Endothelial cell of umbilical vein (primary cell): ENCODE data around the gene SPON2. TPM values are rescaled to one million over a fixed set of nuclear protein-coding genes. Genes with fewer than 3 reads are reported as not detected.

Experiments
- BruUV-seq: library from RNA; stranded (reverse); fragments of 400-500 nt; replicated peaks from 2 replicates; lab custom pipeline; 2021; lab: Mats Ljungman, UMichigan
- CTCF ChIA-PET: fragments of 300-600, 350-600 bp; sonication (Branson Sonifier 250); formaldehyde crosslinking; loops from one replicate; lab custom pipeline; 2021; ENCODE audit warnings: antibody characterized with exemption, inconsistent platforms; lab: Charles Lee
- POLR2A ChIA-PET: fragments of 300-600, 350-600 bp; sonication (Branson Sonifier 250); formaldehyde crosslinking; loops from one replicate; lab custom pipeline; 2021; ENCODE audit warnings: antibody characterized with exemption, inconsistent platforms; lab: Charles Lee
- DNase-seq: peaks from one replicate; pipeline ENCODE4 v3.0.0-alpha.2; 2011; ENCODE audit warnings: low read depth, low spot score
- FAIRE-seq: peaks from 2 replicates; lab custom pipeline; 2011; peaks lifted over from hg19 to GRCh38; lab: Jason Lieb, UNC
- H2AFZ ChIP-seq: 2 replicates; pipeline ENCODE4 v1.6.0; 2012; ENCODE audit warnings: low read depth, low read length, control low read depth, inconsistent platforms
- H3K27ac ChIP-seq: 2 replicates; pipeline ENCODE4 v1.5.1; 2011; ENCODE audit warnings: low read depth, mild to moderate bottlenecking, control low read depth, low read length, moderate library complexity; ENCODE audit not compliant: insufficient read depth
- H3K27me3 ChIP-seq, 2 experiments: 2 replicates each; pipeline versions ENCODE4 v1.6.0 to v1.6.1; 2011; ENCODE audit warnings: low read length in 2 of 2, mixed read lengths in 1 of 2; ENCODE audit not compliant: control insufficient read depth in 2 of 2, insufficient read depth in 2 of 2
- H3K36me3 ChIP-seq, 2 experiments: 2 replicates in 1 of 2; 3 replicates in 1 of 2; pipeline ENCODE4 v1.5.1; 2011; ENCODE audit warnings: low read length in 2 of 2, mild to moderate bottlenecking in 1 of 2, moderate library complexity in 1 of 2; ENCODE audit not compliant: control insufficient read depth in 2 of 2, insufficient read depth in 2 of 2; ENCODE audit errors: extremely low read depth in 1 of 2
- H3K4me1 ChIP-seq: 3 replicates; pipeline ENCODE4 v1.5.1; 2011; ENCODE audit warnings: mild to moderate bottlenecking, low read length; ENCODE audit not compliant: control insufficient read depth, insufficient read depth; ENCODE audit errors: extremely low read depth
- H3K4me2 ChIP-seq: 2 replicates; pipeline ENCODE4 v1.6.1; 2011; ENCODE audit warnings: low read length, control low read depth, mixed read lengths; ENCODE audit not compliant: insufficient read depth
- H3K4me3 ChIP-seq, 3 experiments: fragments of 200-600 bp in 1 of 3; sonication (generic), shearing (Covaris generic) in 1 of 3; replicated peaks in 1 of 3; 2 replicates each; pipeline ENCODE4 v1.5.1; 2011 to 2016; ENCODE audit warnings: control low read depth in 3 of 3, low read length in 3 of 3, mild to moderate bottlenecking in 2 of 3, inconsistent platforms in 1 of 3, low read depth in 1 of 3, moderate library complexity in 1 of 3; ENCODE audit not compliant: insufficient read depth in 1 of 3
- H3K79me2 ChIP-seq: 2 replicates; pipeline ENCODE4 v1.6.0; 2012; ENCODE audit warnings: low read length, inconsistent platforms; ENCODE audit not compliant: control insufficient read depth, insufficient read depth
- H3K9ac ChIP-seq: replicated peaks from 2 replicates; pipeline ENCODE3; 2011; ENCODE audit warnings: low read length, control low read depth; ENCODE audit not compliant: insufficient read depth; ENCODE audit errors: extremely low read depth
- H3K9me1 ChIP-seq: replicated peaks from 3 replicates; pipeline ENCODE4 v1.6.0; 2011; ENCODE audit warnings: mild to moderate bottlenecking, low read length; ENCODE audit not compliant: control insufficient read depth, insufficient read depth; ENCODE audit errors: extremely low read depth
- H3K9me3 ChIP-seq: replicated peaks from 2 replicates; pipeline ENCODE4 v1.5.1; 2012; ENCODE audit warnings: low read length, inconsistent platforms; ENCODE audit not compliant: control insufficient read depth, insufficient read depth
- H4K20me1 ChIP-seq: replicated peaks from 2 replicates; pipeline ENCODE3; 2011; ENCODE audit warnings: mild to moderate bottlenecking, low read length; ENCODE audit not compliant: control insufficient read depth, insufficient read depth; ENCODE audit errors: extremely low read depth
- EZH2 ChIP-seq: IDR thresholded peaks from 2 replicates; pipeline ENCODE4 v1.6.1; 2012; ENCODE audit warnings: borderline replicate concordance, low read depth, mild to moderate bottlenecking, moderate library complexity, low read length, inconsistent platforms; ENCODE audit not compliant: severe bottlenecking
- FOS ChIP-seq: IDR thresholded peaks from 2 replicates; pipeline ENCODE4 v1.6.1; 2011; ENCODE audit warnings: mild to moderate bottlenecking, low read length, moderate library complexity, borderline replicate concordance; ENCODE audit not compliant: insufficient read depth
- GATA2 ChIP-seq: IDR thresholded peaks from 2 replicates; pipeline ENCODE4 v1.7.0; 2011; ENCODE audit warnings: low read depth, mild to moderate bottlenecking, moderate library complexity, mixed read lengths, low read length; ENCODE audit not compliant: insufficient read length, insufficient read depth
- JUN ChIP-seq: IDR thresholded peaks from 2 replicates; pipeline ENCODE4 v1.6.1; 2011; ENCODE audit warnings: borderline replicate concordance, low read depth; ENCODE audit not compliant: insufficient read length, insufficient read depth
- MYC ChIP-seq: IDR thresholded peaks from one replicate; pipeline ENCODE4 v1.6.1; 2011; ENCODE audit warnings: mild to moderate bottlenecking, low read depth, low read length
- POLR2A ChIP-seq: IDR thresholded peaks from 2 replicates; pipeline ENCODE4 v1.6.1; 2012; ENCODE audit warnings: low read depth, mild to moderate bottlenecking, control low read depth, low read length
- POLR2AphosphoS5 ChIP-seq: IDR thresholded peaks from 2 replicates; pipeline ENCODE4 v1.6.1; 2012; ENCODE audit warnings: low read depth, mild to moderate bottlenecking, control low read depth, low read length, moderate library complexity; ENCODE audit not compliant: insufficient read depth
- dilution Hi-C: fragments of 300-500 bp; cut with MboI; formaldehyde crosslinking; loops from one replicate; pipeline ENCODE4 v1.15.0; 2019; ENCODE audit warnings: low sequenced_read_pairs; ENCODE audit not compliant: extremely low pct_ligation_motif_present
- intact Hi-C: fragments of 100-400 bp; cut with micrococcal nuclease; formaldehyde crosslinking; loops from one replicate; pipeline ENCODE4 v1.10.0; 2022
- polyA plus RNA-seq, 4 experiments: library from polyadenylated mRNA; depleted of rRNA in 3 of 4; stranded (reverse) in 3 of 4; unstranded in 1 of 4; fragments of >200 nt; gene quantifications; 2 replicates each; pipeline versions ENCODE4 v1.2.1 to v1.2.3, GENCODE V29; 2011 to 2012; ENCODE audit warnings: missing spikeins in 1 of 4
- total RNA-seq: library from RNA; stranded (reverse); gene quantifications from 2 replicates; pipeline ENCODE4 v1.2.3, GENCODE V29; 2021
- TF ChIP-seq, protein P1 (sequence below), 2 donors: IDR thresholded peaks; 1 replicate in 1 of 2; 2 replicates in 1 of 2; pipeline ENCODE4 v1.5.1; 2011; ENCODE audit warnings: low read length in 2 of 2, mild to moderate bottlenecking in 2 of 2, moderate library complexity in 2 of 2, control low read depth in 1 of 2, inconsistent platforms in 1 of 2, low read depth in 1 of 2; ENCODE audit not compliant: insufficient read depth in 1 of 2; ENCODE audit errors: extremely low read depth in 1 of 2
- TF ChIP-seq, protein P2 (sequence below): IDR thresholded peaks from 2 replicates; pipeline ENCODE4 v1.6.1; 2011; ENCODE audit not compliant: insufficient read depth, insufficient read length

Gene SPON2
- total and polyA plus RNA-seq, 2 donors (not counting 3 experiments of a cell fraction or from before 2014, with no cell fraction given), result 0.04 TPM; not detected in 1

DNA sequence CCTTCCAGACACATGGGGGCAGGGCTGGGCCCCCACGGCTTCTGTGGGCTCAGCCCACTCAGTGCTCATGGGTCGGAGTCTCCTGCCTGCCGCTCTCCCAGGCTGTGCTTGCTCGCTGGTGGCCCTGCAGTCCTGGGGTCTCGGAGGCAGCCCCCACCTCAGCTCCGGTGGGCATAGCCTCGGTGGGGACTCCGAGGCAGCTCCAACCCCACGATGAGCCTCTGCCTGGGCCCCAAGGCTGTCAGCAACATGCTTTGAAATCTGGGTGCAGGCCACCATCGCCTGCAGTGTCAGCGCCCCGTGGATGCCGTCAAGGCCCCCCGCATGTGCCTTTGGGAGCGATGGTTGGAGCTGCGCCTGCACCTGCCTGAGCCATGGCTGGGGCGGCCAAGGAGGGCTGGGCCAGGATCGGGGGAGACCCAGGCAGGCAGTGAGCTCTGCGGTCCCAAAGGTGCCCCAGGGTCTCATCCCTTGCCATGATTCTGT lies 30.2 kb upstream of the SPON2 start:
- dilution Hi-C loops, result no loop called here
- intact Hi-C loops, result no loop called here
- H2AFZ ChIP-seq, result no peak overlapping the region
- no peak overlapping the region for H3K4me2 ChIP-seq
- FAIRE-seq, result no peak
- POLR2A ChIA-PET, result no interaction called here
- no peaks in the 10 kb centered on the region for H3K27me3 ChIP-seq
- H4K20me1 ChIP-seq, result no peaks in the 10 kb centered on the region
- no peak overlapping the region for H3K4me3 ChIP-seq
- H3K36me3 ChIP-seq, result no peaks in the 10 kb centered on the region
- no peak overlapping the region for H3K27ac ChIP-seq
- BruUV-seq, result no TSS peak
- CTCF ChIA-PET, result interaction anchor here (1.1 to 1.9 kb wide), 2 partner anchors 11 to 65 kb away, joined by 3 to 6 read pairs; no protein-coding TSS in a partner anchor
- H3K9me3 ChIP-seq, result no peaks in the 10 kb centered on the region
- H3K9ac ChIP-seq, result no peak overlapping the region
- no peaks in the 10 kb centered on the region for H3K9me1 ChIP-seq
- no peak for TF ChIP-seq GATA2
- TF ChIP-seq, protein P1, sequence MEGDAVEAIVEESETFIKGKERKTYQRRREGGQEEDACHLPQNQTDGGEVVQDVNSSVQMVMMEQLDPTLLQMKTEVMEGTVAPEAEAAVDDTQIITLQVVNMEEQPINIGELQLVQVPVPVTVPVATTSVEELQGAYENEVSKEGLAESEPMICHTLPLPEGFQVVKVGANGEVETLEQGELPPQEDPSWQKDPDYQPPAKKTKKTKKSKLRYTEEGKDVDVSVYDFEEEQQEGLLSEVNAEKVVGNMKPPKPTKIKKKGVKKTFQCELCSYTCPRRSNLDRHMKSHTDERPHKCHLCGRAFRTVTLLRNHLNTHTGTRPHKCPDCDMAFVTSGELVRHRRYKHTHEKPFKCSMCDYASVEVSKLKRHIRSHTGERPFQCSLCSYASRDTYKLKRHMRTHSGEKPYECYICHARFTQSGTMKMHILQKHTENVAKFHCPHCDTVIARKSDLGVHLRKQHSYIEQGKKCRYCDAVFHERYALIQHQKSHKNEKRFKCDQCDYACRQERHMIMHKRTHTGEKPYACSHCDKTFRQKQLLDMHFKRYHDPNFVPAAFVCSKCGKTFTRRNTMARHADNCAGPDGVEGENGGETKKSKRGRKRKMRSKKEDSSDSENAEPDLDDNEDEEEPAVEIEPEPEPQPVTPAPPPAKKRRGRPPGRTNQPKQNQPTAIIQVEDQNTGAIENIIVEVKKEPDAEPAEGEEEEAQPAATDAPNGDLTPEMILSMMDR (IDR thresholded peaks at IDR 0.05; ENCODE audit: extremely low read depth in 1 of 2, insufficient read depth in 1 of 2, low read depth in 1 of 2, low read length in 2 of 2), result no peak
- no peak for TF ChIP-seq MYC
- no peak for TF ChIP-seq EZH2
- TF ChIP-seq FOS, result no peak
- TF ChIP-seq JUN, result no peak
- TF ChIP-seq, protein P2, sequence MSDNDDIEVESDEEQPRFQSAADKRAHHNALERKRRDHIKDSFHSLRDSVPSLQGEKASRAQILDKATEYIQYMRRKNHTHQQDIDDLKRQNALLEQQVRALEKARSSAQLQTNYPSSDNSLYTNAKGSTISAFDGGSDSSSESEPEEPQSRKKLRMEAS, result no peak
- no peak for TF ChIP-seq POLR2AphosphoS5
- no peak for TF ChIP-seq POLR2A
- DNase-seq, result no peak
- no peaks in the 10 kb centered on the region for H3K79me2 ChIP-seq
- H3K4me1 ChIP-seq, result no peaks in the 10 kb centered on the region
